Activated naive CD8-positive, alpha-beta T cell treated with anti-CD3 and anti-CD28 coated beads for 36 hours (primary cell): ENCODE data around the gene SKP2. TPM values are rescaled to one million over a fixed set of nuclear protein-coding genes. Genes with fewer than 3 reads are reported as not detected.

ENCODE experiments used
- total RNA-seq, 2 experiments: library from RNA; stranded (reverse); gene quantifications; one replicate each; pipeline ENCODE4 v1.2.3, GENCODE V29; 2021

Gene SKP2
- total RNA-seq, 2 experiments from 2014 or later = 61.6 to 63.4 TPM

Other genes starting within 250 kb of the SKP2 start
- under 1 TPM; 0.68 to 0.74 TPM for gene CAPSL, start 213.5 kb upstream of the SKP2 start, total RNA-seq
- gene UGT3A1, start 160.7 kb upstream of the SKP2 start, total RNA-seq = not detected
- gene UGT3A2, start 85.2 kb upstream of the SKP2 start, total RNA-seq = not detected
- gene LMBRD2, start 224 bp upstream of the SKP2 start, total RNA-seq = 10 to 100 TPM in 1 of 2 experiments, 1 to 10 TPM in 1; 9.3 to 11.5 TPM
- 10 to 100 TPM; 24.5 to 30.5 TPM for gene NADK2, start 89.8 kb downstream of the SKP2 start, total RNA-seq
- gene RANBP3L, start 149.8 kb downstream of the SKP2 start, total RNA-seq = under 1 TPM; 0.10 to 0.14 TPM